Fibroblast of skin of scalp (primary cell): ENCODE data around the gene COPZ1. TPM values are rescaled to one million over a fixed set of nuclear protein-coding genes. Genes with fewer than 3 reads are reported as not detected.
"Not testable (repeated sequence)": the region's sequence is repeated elsewhere in the genome, so short reads cannot be mapped to it uniquely, and the experiment has no call there.

Experiments
- DNase-seq: peaks from one replicate; pipeline ENCODE4 v3.0.0-alpha.2; 2013
- polyA plus RNA-seq, 2 experiments: library from polyadenylated mRNA; unstranded; fragments of 120-200 nt; gene quantifications; one replicate each; pipeline ENCODE4 v1.2.1, GENCODE V29; 2013; ENCODE audit not compliant: insufficient read length in 2 of 2

Gene COPZ1, protein sequence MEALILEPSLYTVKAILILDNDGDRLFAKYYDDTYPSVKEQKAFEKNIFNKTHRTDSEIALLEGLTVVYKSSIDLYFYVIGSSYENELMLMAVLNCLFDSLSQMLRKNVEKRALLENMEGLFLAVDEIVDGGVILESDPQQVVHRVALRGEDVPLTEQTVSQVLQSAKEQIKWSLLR
- 174 TPM for polyA plus RNA-seq (2013, experiment 1 of 2; ENCODE audit: insufficient read length)
- polyA plus RNA-seq (2013, experiment 2 of 2; ENCODE audit: insufficient read length) = 179 TPM

DNA sequence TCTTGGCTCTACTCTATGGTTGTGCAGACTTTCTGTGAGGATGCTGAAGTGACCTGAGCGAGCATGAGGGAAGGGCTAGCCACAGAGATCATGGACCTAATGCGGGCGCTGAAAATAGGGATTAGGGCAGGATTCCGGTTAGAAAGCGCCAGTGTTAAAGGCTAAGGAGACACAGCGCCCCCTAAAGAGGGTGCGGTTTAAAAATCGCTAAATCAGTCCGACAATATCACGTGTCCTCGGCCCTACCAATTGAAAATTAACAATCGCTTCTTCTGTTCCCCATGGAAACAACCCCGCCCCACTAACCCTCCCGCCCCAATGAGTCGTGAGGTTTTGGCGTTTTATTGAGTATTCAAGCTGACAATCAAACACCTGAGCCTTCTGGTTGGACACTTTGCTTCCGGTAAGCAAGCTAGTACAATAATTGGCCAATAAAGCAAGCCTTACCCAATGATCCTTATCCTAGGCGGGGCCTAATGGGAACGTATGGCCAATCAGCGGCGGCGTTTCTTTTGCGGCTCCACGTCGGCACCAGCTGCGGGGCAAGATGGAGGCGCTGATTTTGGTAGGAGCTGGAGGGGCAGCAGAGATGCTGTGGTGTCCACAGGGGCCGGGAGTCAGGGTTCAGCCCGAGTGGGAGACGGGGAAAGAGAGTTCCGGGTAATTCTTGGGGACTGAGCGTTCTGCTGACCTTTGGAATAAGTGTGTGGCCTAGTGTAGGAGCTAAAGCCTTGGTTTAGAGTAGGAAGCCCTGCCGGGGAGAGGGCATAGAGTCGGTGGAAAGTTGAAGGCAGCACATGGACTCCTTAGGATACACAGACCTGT, at the start of gene COPZ1:
Gene COPZ1 (plus strand): TSS at position 515 of the 825 bp plus-strand sequence. CDS start 33 bp downstream, at position 548.
- DNase-seq = peak; percentile 100

GRCh38 chr12:54276368-54276767, 48.6 kb upstream of the COPZ1 start:
- no peak for DNase-seq

DNA sequence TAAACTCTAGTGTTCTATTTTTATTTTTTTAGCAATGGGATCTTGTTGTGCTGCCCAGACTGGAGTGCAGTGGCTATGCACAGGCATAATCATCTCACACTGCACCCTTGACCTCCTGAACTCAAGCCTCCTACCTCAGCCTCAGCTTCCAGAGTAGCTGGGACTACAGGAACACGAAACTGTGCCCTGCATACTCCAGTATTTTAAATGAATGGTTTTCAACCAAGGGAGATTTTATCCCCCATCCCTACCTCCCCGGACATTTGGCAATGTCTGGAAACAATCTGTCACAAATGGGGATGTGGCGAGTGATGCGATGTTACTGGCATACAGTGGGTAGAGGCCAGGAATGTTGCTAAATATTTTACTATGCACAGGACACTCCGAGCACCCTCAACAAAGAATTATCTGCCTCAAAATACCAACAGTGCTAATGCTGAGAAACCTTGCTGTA, 47.1 kb upstream of the COPZ1 start:
- DNase-seq = peak; percentile 90

DNA sequence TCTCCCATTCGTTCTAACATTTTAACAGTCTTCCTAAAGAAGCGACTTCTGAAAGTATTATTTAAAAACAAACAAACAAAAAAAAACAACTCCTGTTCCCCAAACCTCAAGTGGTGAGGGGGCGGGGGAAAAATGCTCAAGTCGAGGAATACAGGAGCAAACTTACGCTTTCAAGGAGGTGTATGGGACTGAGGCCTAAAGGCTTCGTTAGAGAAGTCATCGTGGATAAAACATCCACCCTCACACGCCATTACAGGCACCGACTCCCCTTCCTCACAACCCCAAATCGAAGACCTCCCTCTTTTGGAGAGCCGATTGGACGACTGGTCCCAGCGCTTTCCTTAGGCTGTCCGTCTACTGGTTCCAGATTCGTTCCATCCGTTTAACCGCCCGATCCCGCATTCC, 45.7 kb upstream of the COPZ1 start:
- no peak for DNase-seq

DNA sequence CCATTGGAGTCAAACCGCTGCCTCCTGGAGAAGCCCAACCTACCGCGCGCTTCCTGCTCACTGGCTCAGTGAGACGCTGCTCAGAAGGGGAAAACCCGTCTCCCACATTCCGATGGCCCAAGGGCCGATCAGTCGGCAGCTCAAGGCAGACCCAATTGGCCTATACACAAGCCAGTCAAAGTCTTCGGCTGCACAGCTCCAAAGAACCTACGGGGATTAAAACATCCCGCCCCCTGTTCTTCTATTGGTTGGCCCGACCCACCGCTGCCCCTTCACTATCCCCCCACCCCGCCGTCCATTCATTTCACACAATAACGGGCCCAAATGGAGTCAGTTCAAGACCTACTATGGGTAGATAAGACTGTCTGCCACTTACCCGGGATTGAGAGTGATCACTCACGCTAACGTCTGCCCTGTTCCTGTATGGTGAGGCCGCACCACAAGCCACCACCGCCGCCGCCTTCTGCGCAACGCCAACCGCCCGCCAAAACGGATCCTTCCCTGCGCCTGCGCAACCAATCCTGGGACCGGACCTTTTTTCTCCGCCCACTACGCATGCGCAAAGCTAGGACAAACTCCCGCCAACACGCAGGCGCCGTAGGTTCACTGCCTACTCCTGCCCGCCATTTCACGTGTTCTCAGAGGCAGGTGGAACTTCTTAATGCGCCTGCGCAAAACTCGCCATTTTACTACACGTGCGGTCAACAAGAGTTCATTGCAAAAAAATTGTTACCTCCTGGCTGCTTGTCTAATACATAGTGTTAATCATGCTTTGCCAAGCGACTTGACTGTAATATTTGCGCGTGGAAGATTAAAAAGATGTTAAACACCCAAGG, 45.1 kb upstream of the COPZ1 start, which contains the start of gene CBX5:
Gene CBX5 (minus strand): TSS at position 491 of the 836 bp plus-strand sequence. CDS start 22,472 bp downstream, outside the sequence.
- DNase-seq = peak; percentile 100

DNA sequence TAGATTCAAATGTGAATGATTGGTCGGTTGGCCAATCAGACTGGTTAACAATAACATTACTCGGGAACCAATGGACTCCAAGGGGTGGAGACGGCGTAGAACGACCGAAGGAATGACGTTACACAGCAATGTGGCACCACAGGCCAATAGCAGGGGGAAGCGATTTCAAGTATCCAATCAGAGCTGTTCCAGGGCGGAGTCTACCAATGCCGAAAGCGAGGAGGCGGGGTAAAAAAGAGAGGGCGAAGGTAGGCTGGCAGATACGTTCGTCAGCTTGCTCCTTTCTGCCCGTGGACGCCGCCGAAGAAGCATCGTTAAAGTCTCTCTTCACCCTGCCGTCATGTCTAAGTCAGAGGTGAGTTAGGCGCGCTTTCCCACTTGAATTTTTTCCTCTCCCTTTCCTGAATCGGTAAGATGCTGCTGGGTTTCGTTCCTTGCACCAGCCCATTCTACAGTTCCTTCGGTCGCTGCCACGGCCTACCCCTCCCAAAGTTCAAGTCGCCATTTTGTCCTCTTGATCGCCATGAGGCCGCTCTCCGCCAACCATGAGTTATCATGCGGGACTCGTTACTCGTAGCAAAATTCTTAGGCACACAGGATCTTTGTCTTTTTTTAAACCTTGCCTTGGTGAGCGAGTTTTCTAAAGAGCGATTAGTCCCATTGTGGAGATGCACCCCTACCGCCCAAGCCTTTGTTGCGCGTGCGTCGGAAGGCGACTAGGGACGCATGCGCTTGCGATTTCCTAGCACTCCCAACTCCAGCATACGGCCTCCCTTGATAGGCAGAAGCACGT, 44.3 kb upstream of the COPZ1 start, which contains the start of gene HNRNPA1:
Gene HNRNPA1 (plus strand): TSS at position 259 of the 793 bp plus-strand sequence. CDS start 82 bp downstream, at position 341.
- peak; percentile 100 for DNase-seq

GRCh38 chr12:54281261-54281638, 43.7 kb upstream of the COPZ1 start:
- not testable (repeated sequence) for DNase-seq

- DNase-seq = not testable (repeated sequence)
Measured at GRCh38 chr12:54281694-54282093, 43.2 kb upstream of the COPZ1 start.

- DNase-seq = no peak
Measured at GRCh38 chr12:54282949-54283593, 41.9 kb upstream of the COPZ1 start.

GRCh38 chr12:54284070-54284780, 40.7 kb upstream of the COPZ1 start:
- not testable (repeated sequence) for DNase-seq

GRCh38 chr12:54285150-54286041, 39.5 kb upstream of the COPZ1 start:
- no peak for DNase-seq

DNA sequence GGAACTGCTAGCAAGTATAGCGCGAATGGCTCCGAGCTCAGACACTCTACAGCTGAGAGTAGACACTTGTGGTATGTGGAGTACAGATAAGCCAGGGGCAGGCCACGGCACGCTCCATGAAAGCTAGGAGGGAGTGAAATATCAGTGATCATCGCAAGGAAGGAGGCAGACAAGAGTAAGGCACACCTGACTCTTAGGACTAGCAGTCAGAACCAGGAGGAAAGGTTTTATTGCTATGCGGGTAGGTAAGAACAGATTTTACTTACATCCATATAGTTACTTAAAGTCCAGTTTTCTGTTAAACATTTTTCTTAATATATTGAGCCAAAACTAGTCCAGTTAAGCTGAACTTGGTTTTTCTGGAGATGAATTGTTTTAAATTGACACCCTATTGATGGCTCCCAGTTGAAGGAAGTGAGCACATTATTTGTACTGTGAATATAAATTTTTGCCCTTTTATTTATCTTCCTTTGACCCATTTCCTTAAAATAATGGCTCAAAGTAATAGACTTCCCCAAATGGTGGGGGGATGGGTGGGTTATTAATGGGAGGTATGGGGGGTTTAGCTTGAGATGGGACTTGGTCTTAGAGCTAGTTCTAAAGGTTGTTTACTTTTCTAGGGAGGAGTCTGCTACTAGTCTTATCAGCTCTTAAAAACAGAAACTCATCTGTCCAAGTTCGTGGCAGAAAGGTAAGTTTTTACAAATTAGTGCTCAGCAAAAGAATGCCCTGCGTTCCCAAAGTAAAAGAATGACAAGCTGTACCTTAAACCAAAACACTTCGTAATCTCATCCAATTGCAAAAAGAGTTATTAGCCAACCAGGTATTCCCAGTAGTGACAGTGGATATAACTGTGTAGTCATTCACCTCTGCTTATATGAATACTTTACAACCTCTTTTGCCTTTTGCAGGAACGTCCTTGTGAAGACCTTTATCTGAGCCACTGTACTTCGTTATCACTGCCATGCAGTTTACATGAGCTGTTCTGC, 38.6 kb upstream of the COPZ1 start:
- no peak for DNase-seq

DNA sequence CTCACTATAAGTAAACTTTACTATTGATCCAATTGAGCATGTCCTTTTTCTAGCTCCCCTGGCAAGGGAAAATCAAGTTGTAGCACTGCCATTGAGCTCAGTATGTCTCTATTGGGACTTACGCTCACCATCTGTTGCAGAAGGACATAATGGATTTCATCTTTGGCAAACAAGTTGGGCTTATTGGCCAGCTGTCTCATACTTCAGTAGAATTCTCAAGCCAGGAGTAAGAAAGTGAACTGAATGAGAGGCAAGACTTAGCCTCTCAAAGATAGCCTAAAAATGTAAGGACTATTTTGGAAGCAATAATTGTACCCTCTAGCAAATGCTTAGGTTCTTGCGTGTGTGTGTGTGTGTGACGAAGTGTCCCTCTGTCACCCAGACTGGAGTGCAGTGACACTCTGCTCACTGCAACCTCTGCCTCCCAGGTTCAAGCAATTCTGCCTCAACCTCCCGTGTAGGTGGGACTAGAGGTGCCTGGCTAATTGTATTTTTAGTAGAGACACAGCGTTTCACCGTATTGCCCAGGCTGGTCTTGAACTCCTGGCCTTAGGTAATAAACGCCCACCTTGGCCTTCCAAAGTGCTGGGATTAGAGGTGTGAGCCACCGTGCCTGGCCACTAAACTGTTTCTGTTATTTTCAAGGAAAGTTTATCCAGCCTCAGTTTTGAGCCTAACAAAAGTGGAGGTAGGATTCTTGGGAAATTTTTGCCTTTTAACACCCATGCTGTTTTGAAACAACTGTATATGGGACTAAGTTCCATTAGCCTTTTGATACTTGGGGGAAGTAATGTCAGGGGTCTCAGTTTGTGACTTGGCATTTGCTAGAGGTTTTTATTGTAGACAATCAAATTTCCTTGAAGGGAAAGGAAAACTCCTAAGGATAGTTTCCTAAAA, 37.4 kb upstream of the COPZ1 start:
- no peak for DNase-seq

DNA sequence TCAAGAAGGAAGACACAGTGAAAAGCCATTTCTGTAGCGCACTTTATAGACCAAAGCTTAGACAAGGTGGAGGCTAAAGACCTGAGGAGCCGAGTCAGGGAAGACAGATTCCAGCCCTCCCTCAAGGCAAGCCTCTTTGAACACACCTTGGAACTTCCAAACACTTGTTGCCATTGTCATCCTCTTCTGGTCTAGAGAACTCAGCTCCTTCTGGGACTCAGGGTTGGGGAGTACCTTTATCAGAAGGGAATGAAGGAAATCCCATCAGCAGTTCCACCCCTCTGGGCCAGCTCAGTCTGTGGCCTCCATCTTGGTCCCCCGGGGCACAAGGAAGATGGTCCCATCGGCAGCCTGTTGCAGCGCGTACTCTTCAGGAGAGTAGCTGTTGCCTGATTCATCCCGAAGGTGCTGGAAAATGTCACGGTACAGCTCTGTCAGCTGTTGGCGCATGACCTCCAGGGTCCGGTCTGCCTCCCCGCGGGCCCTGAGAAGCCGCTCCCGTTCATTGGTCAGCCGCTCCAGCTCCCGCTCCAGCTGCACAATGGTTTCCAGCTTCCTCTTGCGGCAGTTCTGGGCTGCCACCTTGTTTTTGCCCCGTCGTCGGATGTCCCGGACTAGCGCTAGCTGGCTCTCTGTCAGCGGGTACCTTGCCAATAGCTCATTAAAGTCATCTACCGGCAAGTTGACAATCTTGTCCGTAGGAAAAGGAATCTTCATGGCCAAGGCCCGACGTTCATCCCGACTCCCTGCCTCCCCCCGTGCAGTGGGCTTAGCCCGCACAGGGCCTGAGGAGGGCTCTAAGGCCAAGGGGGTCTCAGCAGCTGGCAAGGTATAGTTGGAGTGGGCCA, 32.6 kb upstream of the COPZ1 start:
- DNase-seq = no peak

GRCh38 chr12:54292931-54293241, 32.0 kb upstream of the COPZ1 start:
- no peak for DNase-seq
